Subcutaneous abdominal adipose tissue (tissue), 5 donors: Measurements from ENCODE around the gene TNNI3.

Experiments used
- H3K27ac ChIP-seq: one replicate; pipeline ENCODE4 v1.7.0; 2013; ENCODE audit warnings: low read depth, mild to moderate bottlenecking, inconsistent platforms, low read length, moderate library complexity
- H3K27me3 ChIP-seq, 5 donors: one replicate each; pipeline ENCODE4 v1.7.0; 2013; ENCODE audit warnings: low read length in 5 of 5, inconsistent platforms in 1 of 5; ENCODE audit not compliant: control insufficient read depth in 5 of 5, insufficient read depth in 4 of 5
- H3K36me3 ChIP-seq, 5 donors: one replicate each; pipeline ENCODE4 v1.7.0; 2013; ENCODE audit warnings: low read length in 5 of 5; ENCODE audit not compliant: control insufficient read depth in 5 of 5, insufficient read depth in 5 of 5
- H3K4me1 ChIP-seq, 5 donors: one replicate each; pipeline ENCODE4 v1.7.0; 2013; ENCODE audit warnings: low read length in 5 of 5, mild to moderate bottlenecking in 3 of 5, moderate library complexity in 1 of 5; ENCODE audit not compliant: control insufficient read depth in 5 of 5, insufficient read depth in 5 of 5
- H3K4me3 ChIP-seq, 5 donors: one replicate each; pipeline ENCODE4 v1.7.0; 2013; ENCODE audit warnings: low read length in 5 of 5, low read depth in 1 of 5
- H3K9ac ChIP-seq, 5 donors: one replicate each; pipeline ENCODE4 v1.7.0; 2013; ENCODE audit warnings: low read length in 5 of 5, mild to moderate bottlenecking in 4 of 5, moderate library complexity in 3 of 5
- H3K9me3 ChIP-seq, 5 donors: one replicate each; pipeline ENCODE4 v1.7.0; 2013; ENCODE audit warnings: low read length in 5 of 5; ENCODE audit not compliant: control insufficient read depth in 5 of 5
- donor health status: healthy.
- donor health status: healthy.
- donor health status: healthy.
- donor health status: healthy.
- donor health status: healthy.

Gene TNNI3

DNA sequence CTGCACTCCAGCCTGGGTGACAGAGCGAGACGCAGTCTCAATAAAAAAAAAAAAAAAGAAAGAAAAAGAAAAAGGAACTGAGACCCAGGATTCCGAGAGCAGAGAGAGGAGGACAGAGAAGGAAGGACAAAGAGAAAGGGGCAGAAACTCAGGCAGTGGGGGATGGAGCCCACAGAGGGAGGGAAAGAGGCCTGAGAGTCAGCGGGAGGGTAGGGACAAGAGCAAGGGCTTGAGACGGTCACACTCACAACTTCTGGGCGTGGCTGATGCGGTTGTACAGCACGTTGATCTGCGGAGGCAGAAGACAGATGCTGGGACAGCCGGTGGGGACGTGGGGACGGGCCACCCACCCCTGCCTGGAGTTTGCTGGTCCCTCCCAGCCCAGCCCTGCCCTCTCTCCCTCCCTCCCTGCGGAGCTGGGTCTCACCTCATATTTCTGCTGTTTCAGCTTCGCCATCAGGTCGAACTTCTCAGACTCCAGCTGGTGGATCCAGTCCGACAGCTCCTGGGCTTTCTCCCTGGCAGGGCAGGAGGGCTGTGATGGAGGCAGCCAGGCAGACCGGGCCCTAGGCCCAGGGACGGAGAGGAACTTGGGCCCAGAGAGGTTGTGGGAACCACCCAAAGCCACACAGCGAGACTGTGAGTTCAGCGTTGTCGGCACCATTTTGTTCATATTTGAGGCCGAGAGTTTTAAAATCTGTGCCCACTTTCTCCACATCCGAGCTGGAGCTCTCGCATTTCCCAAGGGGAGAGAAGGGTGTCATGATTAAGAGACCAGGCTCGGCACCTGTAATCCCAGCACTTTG, 23.7 kb downstream of the TNNI3 start:
- Histone ChIP-seq H3K27me3 (peaks cover 22 to 47% (median 35%) of the 10 kb centered on the region in 5 donors), H3K27ac (no peak overlapping the region), H3K9me3 (no peaks in the 10 kb centered on the region)

DNA sequence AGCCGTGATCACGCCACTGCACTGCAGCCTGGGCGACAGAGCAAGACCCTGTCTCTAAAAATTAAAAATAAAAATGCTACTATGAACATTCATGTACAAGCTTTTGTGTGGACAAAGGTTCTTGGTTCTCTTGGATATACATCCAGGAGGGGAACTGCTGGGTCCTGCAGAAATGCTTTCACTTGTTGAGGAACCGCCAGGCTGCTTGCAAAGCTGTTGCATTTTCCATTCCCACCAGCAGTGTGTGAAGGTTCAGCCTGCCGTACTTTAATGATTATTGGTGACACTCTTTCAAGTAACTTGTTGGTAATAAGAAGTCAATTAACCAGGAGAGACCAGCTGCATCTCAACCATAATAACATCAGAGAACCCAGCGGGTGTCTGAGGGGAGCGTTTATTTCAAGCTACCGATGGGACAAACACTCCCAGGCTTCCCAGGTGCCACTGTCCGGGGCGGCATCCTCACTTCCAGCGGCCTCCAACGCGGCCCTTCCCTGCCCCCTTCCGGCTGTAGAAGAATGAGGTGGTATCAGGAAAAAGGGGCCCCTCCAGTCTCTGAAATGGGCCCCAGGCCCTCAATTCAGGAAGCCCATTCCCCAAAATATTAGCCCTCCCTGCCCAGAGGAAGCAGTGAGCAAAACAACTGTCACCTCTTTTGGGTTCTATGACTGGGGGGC, 24.9 kb downstream of the TNNI3 start:
- no peak overlapping the region for H3K4me3 ChIP-seq
- H3K36me3 ChIP-seq = no peaks in the 10 kb centered on the region
- H3K9me3 ChIP-seq = no peaks in the 10 kb centered on the region
- no peak overlapping the region for H3K9ac ChIP-seq
- no peak overlapping the region for H3K27ac ChIP-seq
- no peaks in the 10 kb centered on the region for H3K4me1 ChIP-seq
- H3K27me3 ChIP-seq = peaks cover 18 to 36% (median 32%) of the 10 kb centered on the region in 5 donors

More for the DNA sequence above, 23.7 kb downstream of the TNNI3 start:
- Histone ChIP-seq H3K9ac (no peak overlapping the region), H3K4me1 (no peaks in the 10 kb centered on the region), H3K4me3 (no peak overlapping the region), H3K36me3 (no peaks in the 10 kb centered on the region)

DNA sequence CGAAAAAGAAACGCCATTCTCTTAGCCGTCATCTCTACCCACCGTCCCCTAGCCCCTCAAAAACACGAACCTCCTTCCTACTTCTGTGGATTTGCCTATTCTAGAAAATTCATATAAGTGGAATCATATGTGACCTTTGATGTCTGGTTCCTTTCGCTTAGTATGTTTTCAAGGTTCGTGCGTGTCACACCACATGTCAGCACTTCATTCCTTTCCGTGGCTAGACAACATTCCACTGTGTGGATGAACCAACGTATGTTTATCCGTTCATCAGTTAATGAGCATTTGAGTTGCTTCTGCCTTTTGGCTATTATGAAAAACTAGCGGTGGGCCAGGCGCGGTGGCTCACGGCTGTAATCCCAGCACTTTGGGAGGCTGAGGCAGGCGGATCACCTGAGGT, 26.1 kb downstream of the TNNI3 start:
- Histone ChIP-seq H3K36me3 (no peaks in the 10 kb centered on the region), H3K27ac (no peak overlapping the region), H3K4me3 (no peak overlapping the region), H3K27me3 (peaks cover 17 to 33% (median 25%) of the 10 kb centered on the region in 5 donors), H3K9ac (no peak overlapping the region), H3K9me3 (no peaks in the 10 kb centered on the region), H3K4me1 (no peaks in the 10 kb centered on the region)

DNA sequence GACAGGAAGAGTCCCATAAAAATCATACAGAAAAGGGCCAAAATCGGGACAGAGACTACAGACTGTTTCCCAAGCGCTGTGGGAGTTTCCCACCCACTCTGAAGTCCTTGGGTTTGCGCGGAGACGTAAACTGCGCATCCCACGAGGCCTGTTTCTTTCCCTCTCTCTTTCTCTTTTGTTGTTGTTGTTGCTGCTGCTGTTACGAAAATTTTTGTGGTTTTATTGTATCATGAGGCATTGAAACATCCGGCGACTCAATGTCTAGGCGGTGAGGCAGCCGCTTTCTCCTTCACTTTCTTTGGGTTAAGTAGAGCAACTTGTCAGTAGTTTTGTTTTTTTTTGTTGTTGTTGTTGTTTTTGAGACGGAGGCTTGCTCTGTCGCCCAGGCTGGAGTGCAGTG, 38.5 kb downstream of the TNNI3 start:
- Histone ChIP-seq H3K27ac (no peak overlapping the region), H3K9ac (peak overlapping the region in 1 of 5 donors; percentile 16), H3K4me3 (peak overlapping the region in 3 of 5 donors; percentile 67 to 86 (median 82)), H3K9me3 (no peaks in the 10 kb centered on the region), H3K27me3 (no peaks in the 10 kb centered on the region), H3K4me1 (peaks cover 5 to 42% (median 39%) of the 10 kb centered on the region in 5 donors), H3K36me3 (no peaks in the 10 kb centered on the region)

GRCh38 chr19:55118401-55118991, 39.0 kb downstream of the TNNI3 start:
- Histone ChIP-seq H3K27me3 (no peaks in the 10 kb centered on the region), H3K4me3 (peak overlapping the region; percentile 67 to 86 (median 82)), H3K9me3 (no peaks in the 10 kb centered on the region), H3K9ac (peak overlapping the region in 4 of 5 donors; percentile 16 to 87 (median 66)), H3K27ac (peak overlapping the region; percentile 72), H3K36me3 (no peaks in the 10 kb centered on the region), H3K4me1 (peaks cover 7 to 46% (median 42%) of the 10 kb centered on the region in 5 donors)

GRCh38 chr19:55117663-55118391, 39.7 kb downstream of the TNNI3 start:
- H3K4me1 ChIP-seq = peaks cover 10 to 53% (median 49%) of the 10 kb centered on the region in 5 donors
- H3K9me3 ChIP-seq = no peaks in the 10 kb centered on the region
- H3K9ac ChIP-seq = peak overlapping the region in 4 of 5 donors; percentile 61 to 87 (median 78)
- peaks cover 0 to under 1% (median 0%) of the 10 kb centered on the region in 5 donors for H3K36me3 ChIP-seq
- H3K27me3 ChIP-seq = no peaks in the 10 kb centered on the region
- H3K27ac ChIP-seq = peak overlapping the region; percentile 72
- H3K4me3 ChIP-seq = peak overlapping the region; percentile 67 to 86 (median 82)

GRCh38 chr19:55116859-55117662, 40.5 kb downstream of the TNNI3 start, which contains the start of gene PPP1R12C:
TSS of gene PPP1R12C (minus strand) at chr19:55117637. CDS start at chr19:55117543, 94 bp downstream.
- H3K4me1 ChIP-seq = peaks cover 10 to 59% (median 52%) of the 10 kb centered on the region in 5 donors
- peak within 1 kb of the TSS; percentile 86 to 95 (median 94) for H3K4me3 ChIP-seq
- no peaks in the 10 kb centered on the region for H3K9me3 ChIP-seq
- no peaks in the 10 kb centered on the region for H3K27me3 ChIP-seq
- H3K27ac ChIP-seq = peak within 1 kb of the TSS; percentile 72
- peak within 1 kb of the TSS; percentile 84 to 95 (median 88) for H3K9ac ChIP-seq
- peaks cover 0 to 8% (median 7%) of the 10 kb centered on the region in 5 donors for H3K36me3 ChIP-seq

GRCh38 chr19:55116232-55116858, 41.2 kb downstream of the TNNI3 start:
- Histone ChIP-seq H3K36me3 (peaks cover 0 to 13% (median 8%) of the 10 kb centered on the region in 5 donors), H3K27ac (peak overlapping the region; percentile 48), H3K27me3 (no peaks in the 10 kb centered on the region), H3K9ac (peak overlapping the region; percentile 83 to 95 (median 88)), H3K4me3 (peak overlapping the region; percentile 86 to 95 (median 94)), H3K9me3 (no peaks in the 10 kb centered on the region), H3K4me1 (peaks cover 10 to 64% (median 57%) of the 10 kb centered on the region in 5 donors)
